CD4-positive, alpha-beta T cell treated with Interleukin-4 for 4 hours (primary cell): ENCODE data around the gene COMMD1.
"Not testable (repeated sequence)": the region's sequence is repeated elsewhere in the genome, so short reads cannot be mapped to it uniquely, and the experiment has no call there.

Experiments used
- DNase-seq: peaks from one replicate; pipeline ENCODE4 v3.0.0-alpha.2; 2020

The COMMD1 gene

DNA sequence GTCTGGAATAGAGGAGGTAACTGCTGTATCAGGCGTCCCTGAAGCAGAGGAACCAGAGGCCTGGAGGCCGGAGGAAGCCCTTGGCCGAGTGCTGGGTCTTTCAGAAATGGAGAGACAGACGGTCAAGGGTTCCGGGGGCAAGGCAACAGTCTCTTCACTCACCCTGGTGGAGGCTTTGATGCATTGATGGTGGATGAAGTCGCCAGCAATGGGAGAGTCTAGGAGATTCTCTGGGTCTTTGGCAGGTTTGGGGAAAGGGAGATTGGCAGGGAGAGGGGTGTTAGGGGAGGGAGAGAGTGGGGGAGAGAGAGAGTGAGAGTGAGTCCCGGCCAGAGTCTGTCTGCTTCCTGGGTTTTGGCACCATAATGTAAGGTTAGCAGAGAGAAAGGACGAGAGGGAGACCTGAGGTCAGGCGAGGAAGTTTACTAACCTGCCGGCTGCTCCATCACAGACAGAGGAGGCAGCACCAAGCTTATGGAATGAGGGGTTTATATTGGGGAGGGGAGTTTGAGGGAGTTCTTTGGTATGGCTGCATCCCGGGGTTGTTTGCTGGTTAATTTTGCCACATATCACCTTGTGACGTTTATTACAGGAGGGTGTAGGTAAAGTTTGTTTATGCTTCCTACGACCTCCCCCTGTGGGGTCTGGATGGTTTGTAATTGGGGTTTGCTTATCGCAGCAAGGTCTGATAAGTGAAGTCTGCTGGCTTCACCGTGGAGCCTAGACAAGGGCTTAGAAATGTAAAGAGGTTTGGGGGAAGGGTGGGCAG is 19.6 kb downstream of the COMMD1 start:
- DNase-seq: no peak

GRCh38 chr2:61926531-61927477 is 21.3 kb downstream of the COMMD1 start:
- DNase-seq: no peak

- no peak for DNase-seq
Observed at GRCh38 chr2:61928826-61929461, 23.5 kb downstream of the COMMD1 start.

GRCh38 chr2:61937098-61937497 is 31.6 kb downstream of the COMMD1 start:
- DNase-seq: no peak

DNA sequence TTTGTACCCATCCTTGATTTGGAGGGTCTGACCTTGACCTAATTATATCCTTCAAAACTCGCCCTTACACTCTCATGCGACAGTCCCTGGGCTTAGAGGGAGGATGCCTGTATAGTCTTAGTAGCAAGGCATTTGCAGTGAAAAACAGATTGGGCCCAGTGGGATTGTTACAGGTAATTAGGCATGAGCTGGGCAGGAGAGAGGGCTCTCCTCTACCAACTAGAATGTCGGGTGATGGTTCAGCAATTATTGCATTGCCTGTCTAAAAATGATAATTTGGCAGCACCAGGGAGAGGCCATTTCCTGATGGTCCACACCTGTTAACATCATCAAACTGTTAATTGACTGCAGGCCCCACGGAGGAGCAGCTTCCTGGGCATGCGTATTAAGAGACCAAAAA is 32.4 kb downstream of the COMMD1 start:
- no peak for DNase-seq

DNA sequence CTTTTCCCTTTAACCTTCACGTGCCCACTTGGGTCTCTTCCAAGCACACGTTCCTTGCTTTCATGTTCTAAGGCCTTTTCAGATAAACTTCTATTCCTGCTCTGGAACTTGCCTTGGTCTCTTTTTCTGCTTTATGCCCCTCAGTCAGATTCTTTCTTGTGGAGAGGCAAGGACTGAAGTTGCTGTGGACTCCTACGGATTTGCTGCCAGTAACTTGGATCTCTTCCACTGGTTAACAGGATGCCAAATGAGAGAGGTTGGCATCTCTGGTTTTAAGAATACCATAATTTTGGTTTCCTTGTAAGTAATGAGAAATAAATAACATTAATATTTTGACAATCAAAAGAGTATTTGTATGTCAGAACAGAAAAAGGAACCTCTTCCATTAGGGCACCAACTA is 33.0 kb downstream of the COMMD1 start:
- DNase-seq: no peak

GRCh38 chr2:61943251-61943650 is 37.8 kb downstream of the COMMD1 start:
- DNase-seq: no peak

GRCh38 chr2:61946666-61947065 is 41.2 kb downstream of the COMMD1 start:
- no peak for DNase-seq

- no peak for DNase-seq
Observed at GRCh38 chr2:61948661-61949457, 43.4 kb downstream of the COMMD1 start.

- no peak for DNase-seq
Observed at GRCh38 chr2:61949458-61949713, 43.9 kb downstream of the COMMD1 start.

- no peak for DNase-seq
Observed at GRCh38 chr2:61949714-61950560, 44.5 kb downstream of the COMMD1 start.

DNA sequence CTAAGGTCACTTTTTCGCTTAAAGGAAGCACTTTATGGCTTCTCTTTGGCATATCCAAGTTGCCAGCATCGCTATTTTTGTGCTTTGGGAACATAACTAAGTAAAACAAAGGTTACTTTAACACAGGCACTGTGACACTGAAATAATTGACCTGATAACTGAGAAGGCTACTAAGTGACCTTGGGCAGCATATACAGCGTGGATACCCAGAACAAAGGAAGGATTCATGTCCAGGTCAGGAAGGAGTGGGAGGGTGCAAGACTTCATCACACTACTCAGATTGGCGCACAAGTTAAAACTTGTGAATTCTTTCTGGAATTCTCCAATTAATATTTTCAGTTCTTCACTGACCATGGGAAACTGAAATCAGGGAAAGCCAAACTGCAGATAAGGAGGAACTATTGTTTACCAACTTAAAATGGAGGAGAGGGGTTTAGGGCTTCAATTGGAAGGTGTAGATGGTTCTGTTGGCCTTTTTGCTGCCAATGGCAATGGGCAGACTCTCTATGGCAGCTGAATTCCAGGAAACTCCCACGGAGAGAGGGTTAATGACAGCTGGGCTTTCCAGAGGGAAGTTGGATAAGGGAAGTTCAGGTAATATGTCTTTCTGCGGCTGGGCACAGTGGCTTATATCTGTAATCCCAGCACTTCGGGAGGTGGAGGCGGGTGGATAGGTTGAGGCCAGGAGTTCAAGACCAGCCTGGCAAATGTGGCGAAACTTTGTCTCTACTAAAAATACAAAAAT is 45.3 kb downstream of the COMMD1 start:
- no peak for DNase-seq

GRCh38 chr2:61951881-61952280 is 46.4 kb downstream of the COMMD1 start:
- DNase-seq: no peak

GRCh38 chr2:61952288-61952687 is 46.8 kb downstream of the COMMD1 start:
- no peak for DNase-seq

- DNase-seq: not testable (repeated sequence)
Observed at GRCh38 chr2:61954856-61955255, 49.4 kb downstream of the COMMD1 start.

DNA sequence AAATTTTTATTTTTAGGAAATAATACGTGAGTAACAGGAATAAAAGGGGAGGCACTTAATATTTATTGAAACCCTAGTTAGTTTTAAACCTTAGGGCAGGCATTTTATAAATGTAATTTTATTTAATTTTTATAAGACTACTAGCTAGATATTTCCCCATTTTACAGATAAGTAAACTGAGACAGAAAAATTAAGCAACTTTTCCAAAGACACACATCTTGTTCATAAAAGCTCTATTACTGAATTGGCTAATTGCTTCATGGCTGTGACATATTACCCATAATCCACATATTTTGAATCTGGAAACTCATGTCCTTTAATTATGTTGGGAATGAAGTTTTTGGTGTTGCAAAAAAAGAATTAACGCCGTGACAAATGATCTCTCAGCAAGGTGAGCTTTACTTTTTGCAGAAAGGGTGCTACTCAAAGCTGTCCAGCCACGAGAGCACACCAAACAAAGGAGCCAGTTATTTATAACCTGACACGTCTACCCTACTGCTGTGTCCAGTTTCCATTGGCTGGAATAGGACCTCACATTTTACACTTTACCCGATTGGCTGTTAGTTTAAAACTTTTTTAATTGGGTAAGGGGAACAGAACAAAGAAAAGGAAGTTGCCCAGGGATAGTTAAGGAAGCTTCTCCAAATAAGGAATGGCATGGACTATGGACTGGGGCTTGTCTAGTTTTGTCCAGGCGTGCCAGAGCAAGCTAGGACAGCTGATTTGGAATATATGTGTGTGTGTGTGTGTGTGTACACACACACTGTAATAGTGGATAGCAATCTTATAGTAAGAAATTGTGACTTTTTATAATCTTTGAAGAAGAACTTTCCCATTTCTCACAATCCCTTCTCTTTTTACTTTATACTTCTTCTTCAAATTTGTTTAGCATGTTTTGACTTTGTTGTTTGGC is 54.2 kb downstream of the COMMD1 start:
- no peak for DNase-seq

DNA sequence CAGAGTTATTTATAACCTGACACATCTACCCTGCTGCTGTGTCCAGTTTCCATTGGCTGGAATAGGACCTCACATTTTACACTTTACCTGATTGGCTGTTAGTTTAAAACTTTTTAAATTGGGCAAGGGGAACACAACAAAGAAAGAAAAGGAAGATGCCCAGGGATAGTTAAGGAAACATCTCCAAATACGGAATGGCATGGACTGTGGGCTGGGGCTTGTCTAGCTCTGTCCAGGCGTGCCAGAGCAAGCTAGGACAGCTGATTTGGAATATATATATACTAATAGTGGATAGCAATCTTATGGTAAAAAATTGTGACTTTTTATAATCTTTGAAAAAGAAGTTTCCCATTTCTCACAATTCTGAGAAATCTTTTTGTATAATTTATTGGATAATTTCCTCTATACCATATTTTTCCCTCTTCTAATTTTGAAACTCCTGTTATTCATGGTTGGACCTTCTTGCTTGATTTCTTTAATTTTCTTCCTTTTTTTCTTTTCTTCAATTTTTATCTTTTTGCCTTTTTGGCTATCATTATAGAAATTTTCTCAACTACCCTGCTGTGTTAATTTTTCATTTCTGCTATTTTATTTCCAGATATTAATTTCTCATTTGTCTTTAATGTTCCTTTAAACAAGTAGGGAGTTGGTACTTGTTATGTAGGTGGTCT is 55.9 kb downstream of the COMMD1 start:
- DNase-seq: no peak

DNA sequence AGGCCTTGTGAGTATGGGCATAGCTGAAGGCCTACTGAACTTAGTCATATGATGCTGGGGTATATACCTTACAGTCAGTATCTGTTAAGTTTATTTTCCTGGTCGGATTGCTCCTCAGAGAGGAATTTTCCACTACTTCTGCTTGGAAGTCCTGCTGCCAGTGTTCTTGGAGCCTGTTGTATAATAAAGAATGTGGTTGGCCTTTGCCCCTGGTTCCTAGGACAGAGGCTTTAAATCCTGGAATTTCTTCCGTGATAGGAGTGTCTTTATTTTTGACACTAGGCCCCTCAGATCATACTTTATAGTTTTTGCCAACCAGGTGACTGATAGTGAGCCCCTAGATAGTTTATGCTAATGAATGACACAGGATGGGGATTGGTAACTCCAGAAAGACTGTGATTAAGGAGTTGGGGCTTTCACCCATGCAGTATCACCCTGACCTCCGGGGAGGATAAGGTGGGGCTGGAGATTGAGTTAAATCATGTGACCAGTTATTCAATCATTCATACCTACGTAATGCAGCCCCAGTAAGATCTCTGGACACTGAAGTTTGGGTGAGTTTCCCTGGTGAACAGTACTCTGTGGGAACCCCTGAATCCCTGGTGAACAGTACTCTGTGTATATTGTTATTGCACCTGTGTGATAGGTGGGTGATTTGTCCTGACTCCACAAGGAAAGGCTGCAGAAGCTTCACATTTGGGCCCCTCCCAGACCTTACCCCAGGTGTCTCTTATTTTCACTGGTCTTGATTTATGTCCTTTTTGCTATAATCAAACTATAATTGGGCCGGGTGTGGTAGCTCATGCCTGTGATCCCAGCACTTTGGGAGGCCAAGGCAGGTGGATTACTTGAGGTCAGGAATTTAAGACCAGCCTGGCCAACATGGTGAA is 56.9 kb downstream of the COMMD1 start:
- no peak for DNase-seq
